SK-N-SH treated with all-trans-retinoic acid at 6 μM for 48 hours (cell line): ENCODE measurements around the gene CDH7.

ENCODE experiments used
- BACH2 ChIP-seq: fragments of 250-450 bp; sonication (Bioruptor Pico); IDR thresholded peaks from 2 replicates; pipeline ENCODE4 v1.9.0; 2021; ENCODE audit warnings: mild to moderate bottlenecking, borderline replicate concordance
- CSDC2 ChIP-seq: fragments of 250-450 bp; sonication (Bioruptor Pico); IDR thresholded peaks from 2 replicates; pipeline ENCODE4 v1.5.0; 2020; ENCODE audit warnings: mild to moderate bottlenecking, moderate library complexity
- ESRRG ChIP-seq: fragments of 250-450 bp; sonication (Bioruptor Pico); IDR thresholded peaks from 2 replicates; pipeline ENCODE4 v1.6.1; 2021; ENCODE audit warnings: mild to moderate bottlenecking
- GLIS3 ChIP-seq: fragments of 250-450 bp; sonication (Bioruptor Pico); IDR thresholded peaks from 2 replicates; pipeline ENCODE4 v1.5.0; 2020; ENCODE audit warnings: mild to moderate bottlenecking, moderate library complexity
- OSR1 ChIP-seq: fragments of 250-450 bp; sonication (Bioruptor Pico); IDR thresholded peaks from 2 replicates; pipeline ENCODE4 v1.8.0; 2022; ENCODE audit warnings: moderate library complexity, mild to moderate bottlenecking, inconsistent platforms
- RARB ChIP-seq: fragments of 250-450 bp; sonication (Bioruptor Pico); IDR thresholded peaks from 2 replicates; pipeline ENCODE4 v1.8.0; 2021; ENCODE audit warnings: mild to moderate bottlenecking, moderate library complexity
- SNAI2 ChIP-seq: fragments of 250-450 bp; sonication (Bioruptor Pico); IDR thresholded peaks from 2 replicates; pipeline ENCODE4 v1.5.0; 2020; ENCODE audit warnings: mild to moderate bottlenecking, moderate library complexity
- TOX ChIP-seq: fragments of 250-450 bp; sonication (Bioruptor Pico); IDR thresholded peaks from 2 replicates; pipeline ENCODE4 v1.8.0; 2021; ENCODE audit warnings: mild to moderate bottlenecking, moderate library complexity, borderline replicate concordance
- ZC3H10 ChIP-seq: fragments of 250-450 bp; sonication (Bioruptor Pico); IDR thresholded peaks from 2 replicates; pipeline ENCODE4 v1.5.1; 2021; ENCODE audit warnings: mild to moderate bottlenecking, moderate library complexity
- ZFP3 ChIP-seq: fragments of 250-450 bp; sonication (Bioruptor Pico); IDR thresholded peaks from 2 replicates; pipeline ENCODE4 v1.5.0; 2020; ENCODE audit warnings: mild to moderate bottlenecking, moderate library complexity
- ZFP30 ChIP-seq: fragments of 450-650 bp; formaldehyde crosslinking; IDR thresholded peaks from 2 replicates; pipeline ENCODE4 v1.5.0; 2022; ENCODE audit warnings: mild to moderate bottlenecking, moderate library complexity
- TF ChIP-seq, protein P1 (sequence below): fragments of 250-450 bp; sonication (Bioruptor Pico); IDR thresholded peaks from 2 replicates; pipeline ENCODE4 v1.8.0; 2020; ENCODE audit warnings: mild to moderate bottlenecking, moderate library complexity, borderline replicate concordance
- TF ChIP-seq, protein P2 (sequence below): fragments of 250-450 bp; sonication (Bioruptor Pico); IDR thresholded peaks from 2 replicates; pipeline ENCODE4 v1.5.1; 2020; ENCODE audit warnings: low read depth, mild to moderate bottlenecking, moderate library complexity

DNA sequence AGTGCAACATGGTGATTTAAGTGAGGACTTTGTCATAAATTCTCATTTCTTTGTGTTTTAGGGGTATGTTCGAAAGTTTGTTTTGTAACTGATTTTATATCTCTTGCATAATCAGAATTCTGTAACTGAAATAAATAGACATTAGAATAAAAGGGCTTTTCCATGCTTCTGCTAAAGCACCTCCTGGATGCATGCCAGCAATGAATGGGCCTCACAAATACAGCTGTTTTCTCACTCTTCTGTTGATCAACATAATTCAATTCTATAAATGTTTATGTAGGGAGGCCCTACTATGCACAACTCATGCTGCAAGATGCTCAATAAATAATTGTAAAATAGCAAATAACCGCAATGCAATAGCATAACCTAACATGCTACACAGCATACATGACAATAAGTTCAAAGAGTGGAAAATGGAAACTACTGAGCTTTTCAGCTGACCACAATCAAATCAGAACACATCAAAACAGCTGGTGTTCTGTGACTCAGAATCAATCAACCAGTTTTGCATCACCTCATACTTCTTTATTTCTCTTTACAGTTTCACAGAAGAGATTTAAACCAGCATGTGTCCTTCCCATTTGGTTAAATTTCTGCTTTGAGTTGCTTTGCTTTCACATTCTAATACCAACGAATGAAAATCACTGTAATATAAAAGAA is 11.0 kb downstream of the CDH7 start:
- TF ChIP-seq ZFP30 (CRISPR knock-in tag), result no peak
- no peak for TF ChIP-seq RARB (CRISPR knock-in tag)
- TF ChIP-seq ZC3H10 (CRISPR knock-in tag), result no peak
- TF ChIP-seq, protein P1, sequence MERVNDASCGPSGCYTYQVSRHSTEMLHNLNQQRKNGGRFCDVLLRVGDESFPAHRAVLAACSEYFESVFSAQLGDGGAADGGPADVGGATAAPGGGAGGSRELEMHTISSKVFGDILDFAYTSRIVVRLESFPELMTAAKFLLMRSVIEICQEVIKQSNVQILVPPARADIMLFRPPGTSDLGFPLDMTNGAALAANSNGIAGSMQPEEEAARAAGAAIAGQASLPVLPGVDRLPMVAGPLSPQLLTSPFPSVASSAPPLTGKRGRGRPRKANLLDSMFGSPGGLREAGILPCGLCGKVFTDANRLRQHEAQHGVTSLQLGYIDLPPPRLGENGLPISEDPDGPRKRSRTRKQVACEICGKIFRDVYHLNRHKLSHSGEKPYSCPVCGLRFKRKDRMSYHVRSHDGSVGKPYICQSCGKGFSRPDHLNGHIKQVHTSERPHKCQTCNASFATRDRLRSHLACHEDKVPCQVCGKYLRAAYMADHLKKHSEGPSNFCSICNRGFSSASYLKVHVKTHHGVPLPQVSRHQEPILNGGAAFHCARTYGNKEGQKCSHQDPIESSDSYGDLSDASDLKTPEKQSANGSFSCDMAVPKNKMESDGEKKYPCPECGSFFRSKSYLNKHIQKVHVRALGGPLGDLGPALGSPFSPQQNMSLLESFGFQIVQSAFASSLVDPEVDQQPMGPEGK, result no peak
- TF ChIP-seq CSDC2 (CRISPR knock-in tag), result no peak
- TF ChIP-seq BACH2 (CRISPR knock-in tag), result no peak
- no peak for TF ChIP-seq GLIS3 (CRISPR knock-in tag)
- TF ChIP-seq ZFP3 (CRISPR knock-in tag), result no peak
- TF ChIP-seq TOX (CRISPR knock-in tag), result no peak
- TF ChIP-seq OSR1 (CRISPR knock-in tag), result no peak
- TF ChIP-seq, protein P2, sequence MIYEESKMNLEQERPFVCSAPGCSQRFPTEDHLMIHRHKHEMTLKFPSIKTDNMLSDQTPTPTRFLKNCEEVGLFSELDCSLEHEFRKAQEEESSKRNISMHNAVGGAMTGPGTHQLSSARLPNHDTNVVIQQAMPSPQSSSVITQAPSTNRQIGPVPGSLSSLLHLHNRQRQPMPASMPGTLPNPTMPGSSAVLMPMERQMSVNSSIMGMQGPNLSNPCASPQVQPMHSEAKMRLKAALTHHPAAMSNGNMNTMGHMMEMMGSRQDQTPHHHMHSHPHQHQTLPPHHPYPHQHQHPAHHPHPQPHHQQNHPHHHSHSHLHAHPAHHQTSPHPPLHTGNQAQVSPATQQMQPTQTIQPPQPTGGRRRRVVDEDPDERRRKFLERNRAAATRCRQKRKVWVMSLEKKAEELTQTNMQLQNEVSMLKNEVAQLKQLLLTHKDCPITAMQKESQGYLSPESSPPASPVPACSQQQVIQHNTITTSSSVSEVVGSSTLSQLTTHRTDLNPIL (CRISPR knock-in tag), result no peak
- no peak for TF ChIP-seq ESRRG (CRISPR knock-in tag)
- TF ChIP-seq SNAI2 (CRISPR knock-in tag), result no peak
